ENCODE results near the gene PRKAG2. TPM values are rescaled to one million over a fixed set of nuclear protein-coding genes. Genes with fewer than 3 reads are reported as not detected.

PRKAG2 gene
- total RNA-seq, 2 experiments from 2014 or later = 23.5 to 25.6 TPM

- no peaks in the 10 kb centered on the region for H3K27me3 Mint-ChIP-seq
- POLR2A ChIA-PET = no interaction called here
- H3K9me3 Mint-ChIP-seq = no peaks in the 10 kb centered on the region
- CTCF ChIA-PET = no interaction called here
- peaks cover 10% of the 10 kb centered on the region for H3K36me3 Mint-ChIP-seq
- intact Hi-C loops (cut with micrococcal nuclease) = no loop called here
- no peak overlapping the region for H3K4me3 Mint-ChIP-seq
- DNase-seq = no peak
- H3K27ac Mint-ChIP-seq = no peak overlapping the region
- peaks cover 3% of the 10 kb centered on the region for H3K4me1 Mint-ChIP-seq (ENCODE audit: low read depth)
Observed at GRCh38 chr7:151565541-151565940, 311.4 kb downstream of the PRKAG2 start.

- Mint-ChIP-seq H3K9me3 (no peaks in the 10 kb centered on the region), H3K4me3 (no peak overlapping the region), H3K4me1 (ENCODE audit: low read depth) (peaks cover 16% of the 10 kb centered on the region), H3K36me3 (peaks cover 23% of the 10 kb centered on the region), H3K27ac (peak overlapping the region; percentile 69), H3K27me3 (no peaks in the 10 kb centered on the region)
- ChIA-PET POLR2A (no interaction called here), CTCF (no interaction called here)
- intact Hi-C loops (cut with micrococcal nuclease) = no loop called here
- DNase-seq = no peak
Observed at GRCh38 chr7:151560243-151560642, 316.7 kb downstream of the PRKAG2 start.

DNA sequence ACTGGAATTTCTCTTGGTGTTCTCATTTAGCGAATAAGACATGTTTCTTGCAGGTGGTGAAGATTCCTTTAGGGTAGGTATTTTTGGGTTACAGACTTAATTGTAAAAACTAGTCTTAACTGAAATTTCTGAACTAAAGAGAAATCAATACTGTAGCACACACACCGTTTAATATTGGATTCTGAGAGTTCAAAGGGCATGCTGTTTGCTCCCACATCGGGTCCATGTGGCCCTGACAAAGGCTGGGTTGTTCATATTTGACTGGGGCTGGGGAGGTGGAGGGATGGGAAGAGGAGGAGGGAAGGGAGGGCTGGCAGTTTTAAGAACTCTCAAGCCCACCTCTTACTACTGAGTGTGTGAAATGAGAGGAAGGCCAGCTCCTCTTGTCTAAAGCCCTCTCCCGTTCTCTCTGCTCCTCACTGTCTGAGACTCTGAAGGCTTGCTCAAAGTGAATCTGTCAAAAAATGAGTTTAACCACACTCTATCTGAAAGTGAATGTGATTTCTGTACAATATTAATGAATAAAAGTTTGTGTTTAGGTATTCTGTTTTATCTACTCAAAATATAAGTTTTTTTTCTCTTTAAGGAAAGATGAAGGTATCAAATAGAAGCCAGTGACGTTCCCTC is 317.2 kb downstream of the PRKAG2 start:
- Mint-ChIP-seq H3K27ac (peak overlapping the region; percentile 69), H3K36me3 (peaks cover 23% of the 10 kb centered on the region), H3K9me3 (no peaks in the 10 kb centered on the region), H3K4me1 (ENCODE audit: low read depth) (peaks cover 16% of the 10 kb centered on the region), H3K4me3 (no peak overlapping the region), H3K27me3 (no peaks in the 10 kb centered on the region)
- CTCF ChIA-PET = no interaction called here
- intact Hi-C loops (cut with micrococcal nuclease) = no loop called here
- POLR2A ChIA-PET = no interaction called here
- no peak for DNase-seq

- H3K27me3 Mint-ChIP-seq = no peaks in the 10 kb centered on the region
- ChIA-PET POLR2A (no interaction called here), CTCF (interaction anchor here (2.3 kb wide), 1 partner anchor 201 kb away, joined by 6 read pairs; no protein-coding TSS in a partner anchor)
- peaks cover 23% of the 10 kb centered on the region for H3K36me3 Mint-ChIP-seq
- H3K4me3 Mint-ChIP-seq = no peak overlapping the region
- no peak overlapping the region for H3K27ac Mint-ChIP-seq
- intact Hi-C loops (cut with micrococcal nuclease) = no loop called here
- no peaks in the 10 kb centered on the region for H3K9me3 Mint-ChIP-seq
- peaks cover 16% of the 10 kb centered on the region for H3K4me1 Mint-ChIP-seq (ENCODE audit: low read depth)
- no peak for DNase-seq
Observed at GRCh38 chr7:151558575-151558974, 318.3 kb downstream of the PRKAG2 start.

DNA sequence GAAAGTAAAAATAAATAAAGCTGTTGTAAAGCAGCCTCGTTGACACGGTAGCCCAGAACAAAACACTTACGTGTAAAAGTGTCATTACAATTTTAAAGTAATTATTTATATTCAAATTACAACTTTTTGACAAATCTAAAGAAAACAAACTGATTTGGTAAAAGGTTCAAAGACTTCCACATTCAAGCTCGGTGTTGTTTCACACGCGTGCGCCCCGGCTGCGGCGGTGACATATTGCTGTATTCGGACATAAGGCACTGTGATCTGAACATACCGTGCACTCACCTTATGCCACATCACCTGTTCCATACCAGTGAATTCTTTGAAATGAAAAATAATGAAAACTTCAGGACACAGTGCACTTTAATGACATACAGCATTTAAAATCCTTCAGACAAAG is 320.3 kb downstream of the PRKAG2 start:
- intact Hi-C loops (cut with micrococcal nuclease) = no loop called here
- Mint-ChIP-seq H3K36me3 (peaks cover 17% of the 10 kb centered on the region), H3K4me3 (no peak overlapping the region), H3K27ac (no peak overlapping the region), H3K27me3 (no peaks in the 10 kb centered on the region), H3K4me1 (ENCODE audit: low read depth) (peaks cover 16% of the 10 kb centered on the region), H3K9me3 (no peaks in the 10 kb centered on the region)
- DNase-seq = no peak
- ChIA-PET POLR2A (interaction anchor here (1.0 kb wide), 1 partner anchor 93 kb away, joined by 3 read pairs; no protein-coding TSS in a partner anchor), CTCF (interaction anchor here (2.3 kb wide), 1 partner anchor 203 kb away, joined by 6 read pairs; no protein-coding TSS in a partner anchor)

- intact Hi-C loops (cut with micrococcal nuclease) = no loop called here
- Mint-ChIP-seq H3K9me3 (no peaks in the 10 kb centered on the region), H3K4me3 (no peak overlapping the region), H3K4me1 (ENCODE audit: low read depth) (peaks cover 3% of the 10 kb centered on the region), H3K27ac (no peak overlapping the region), H3K36me3 (peaks cover 6% of the 10 kb centered on the region), H3K27me3 (no peaks in the 10 kb centered on the region)
- ChIA-PET CTCF (interaction anchor here (0.6 to 1.5 kb wide), 2 partner anchors 27 to 206 kb away, joined by 3 to 6 read pairs; no protein-coding TSS in a partner anchor), POLR2A (no interaction called here)
- no peak for DNase-seq
Observed at GRCh38 chr7:151553356-151553755, 323.6 kb downstream of the PRKAG2 start.

DNA sequence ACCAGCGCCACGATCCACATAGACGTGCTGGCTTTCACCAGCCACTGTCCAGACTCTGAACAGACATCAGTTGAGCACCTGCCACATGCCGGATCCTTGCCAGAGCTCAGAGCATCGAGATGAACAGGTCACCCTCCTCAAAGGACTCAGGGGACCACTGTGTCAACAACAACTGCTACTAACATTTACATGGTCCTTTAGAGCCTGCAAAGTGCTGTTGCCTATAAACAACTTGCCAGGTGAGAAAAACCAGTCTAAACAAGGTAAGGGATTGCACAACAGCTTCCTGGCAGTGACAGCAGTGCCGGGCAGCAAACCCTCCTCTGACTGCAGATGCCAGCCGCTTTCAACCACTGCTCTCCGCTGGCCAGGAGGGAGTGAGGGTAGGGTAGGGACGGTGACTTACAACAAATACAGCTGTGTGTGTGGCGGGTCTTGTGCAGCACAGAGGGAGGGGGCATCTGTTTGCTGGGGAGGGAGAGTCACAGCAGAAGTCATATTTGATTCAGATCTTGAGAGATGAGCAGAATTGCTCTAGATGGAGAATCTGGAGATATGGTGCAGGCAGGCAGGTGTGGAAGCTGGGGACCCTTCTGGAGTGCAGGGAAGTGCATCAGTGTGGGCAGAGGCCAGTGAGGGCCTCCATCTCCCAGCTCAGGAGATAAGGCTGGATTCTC is 324.4 kb downstream of the PRKAG2 start:
- no peaks in the 10 kb centered on the region for H3K9me3 Mint-ChIP-seq
- ChIA-PET POLR2A (no interaction called here), CTCF (interaction anchor here (0.6 to 1.5 kb wide), 2 partner anchors 26 to 207 kb away, joined by 3 to 6 read pairs; no protein-coding TSS in a partner anchor)
- intact Hi-C loops (cut with micrococcal nuclease) = no loop called here
- peaks cover 3% of the 10 kb centered on the region for H3K4me1 Mint-ChIP-seq (ENCODE audit: low read depth)
- no peak overlapping the region for H3K4me3 Mint-ChIP-seq
- peaks cover 4% of the 10 kb centered on the region for H3K36me3 Mint-ChIP-seq
- DNase-seq = no peak
- H3K27ac Mint-ChIP-seq = no peak overlapping the region
- H3K27me3 Mint-ChIP-seq = peaks cover 2% of the 10 kb centered on the region

DNA sequence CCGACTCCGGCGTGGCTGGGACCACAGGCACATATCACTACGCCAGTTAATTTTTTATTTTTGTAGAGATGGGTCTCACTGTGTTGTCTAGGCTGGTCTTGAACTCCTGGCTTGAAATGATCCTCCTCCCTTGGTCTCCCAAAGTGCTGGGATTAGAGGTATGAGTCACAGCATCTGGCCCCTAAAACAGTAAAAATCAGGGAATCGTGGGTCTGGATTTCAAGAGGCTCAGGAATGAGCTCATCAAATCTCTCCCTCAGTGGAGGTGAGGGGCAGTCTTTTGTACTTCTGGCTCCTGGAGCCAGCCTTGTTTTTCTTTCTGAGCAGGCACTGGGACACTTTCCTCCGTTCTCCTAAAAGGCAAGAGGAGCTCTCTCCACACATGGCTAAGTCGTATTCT is 325.1 kb downstream of the PRKAG2 start:
- CTCF ChIA-PET = no interaction called here
- H3K4me3 Mint-ChIP-seq = no peak overlapping the region

DNA sequence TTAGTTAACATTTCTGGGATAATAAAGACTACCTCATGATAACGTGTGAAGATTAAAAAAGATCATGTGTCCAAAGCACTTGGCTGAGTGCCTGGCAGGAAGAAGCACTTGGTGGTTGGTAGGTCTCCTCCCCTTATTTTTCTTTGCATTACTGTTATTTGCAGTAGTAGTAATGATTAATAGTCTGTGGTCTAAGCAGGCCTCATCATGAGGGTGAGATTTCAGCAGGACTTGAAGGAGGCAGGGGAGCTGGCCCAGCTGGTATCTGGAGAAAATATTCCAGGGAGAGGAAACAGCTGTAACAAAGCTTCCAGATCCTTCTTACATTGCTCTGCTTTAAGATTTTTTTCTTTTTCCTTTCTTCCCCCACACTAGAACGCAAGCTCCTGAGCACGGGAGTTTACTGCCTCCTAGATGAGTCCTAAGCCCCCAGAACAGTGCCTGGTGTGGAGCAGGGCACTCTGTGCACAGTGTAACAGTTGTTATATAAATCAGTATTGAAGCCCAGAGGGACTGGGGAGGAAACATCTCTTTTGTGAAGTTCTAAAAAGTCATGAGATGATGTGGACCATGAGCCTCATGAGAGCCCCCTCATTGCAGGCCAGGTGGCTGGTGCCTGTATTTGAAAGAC is 326.1 kb downstream of the PRKAG2 start:
- DNase-seq = no peak
- intact Hi-C loops (cut with micrococcal nuclease) = no loop called here
- CTCF ChIA-PET = no interaction called here
- H3K4me1 Mint-ChIP-seq (ENCODE audit: low read depth) = peaks cover 3% of the 10 kb centered on the region
- H3K36me3 Mint-ChIP-seq = no peaks in the 10 kb centered on the region
- H3K27me3 Mint-ChIP-seq = peaks cover 9% of the 10 kb centered on the region
- POLR2A ChIA-PET = no interaction called here
- H3K27ac Mint-ChIP-seq = no peak overlapping the region
- H3K9me3 Mint-ChIP-seq = no peaks in the 10 kb centered on the region
- no peak overlapping the region for H3K4me3 Mint-ChIP-seq

More for the DNA sequence above, 325.1 kb downstream of the PRKAG2 start:
- Mint-ChIP-seq H3K9me3 (no peaks in the 10 kb centered on the region), H3K4me1 (ENCODE audit: low read depth) (peaks cover 3% of the 10 kb centered on the region), H3K27ac (no peak overlapping the region), H3K27me3 (peaks cover 2% of the 10 kb centered on the region), H3K36me3 (peaks cover 4% of the 10 kb centered on the region)
- POLR2A ChIA-PET = no interaction called here
- intact Hi-C loops (cut with micrococcal nuclease) = no loop called here
- no peak for DNase-seq

GRCh38 chr7:151549644-151550043 is 327.3 kb downstream of the PRKAG2 start:
- H3K36me3 Mint-ChIP-seq = no peaks in the 10 kb centered on the region
- intact Hi-C loops (cut with micrococcal nuclease) = no loop called here
- no peak overlapping the region for H3K4me3 Mint-ChIP-seq
- no peak overlapping the region for H3K27ac Mint-ChIP-seq
- H3K4me1 Mint-ChIP-seq (ENCODE audit: low read depth) = peaks cover 3% of the 10 kb centered on the region
- DNase-seq = no peak
- H3K27me3 Mint-ChIP-seq = peaks cover 9% of the 10 kb centered on the region
- POLR2A ChIA-PET = no interaction called here
- CTCF ChIA-PET = no interaction called here
- H3K9me3 Mint-ChIP-seq = no peaks in the 10 kb centered on the region

DNA sequence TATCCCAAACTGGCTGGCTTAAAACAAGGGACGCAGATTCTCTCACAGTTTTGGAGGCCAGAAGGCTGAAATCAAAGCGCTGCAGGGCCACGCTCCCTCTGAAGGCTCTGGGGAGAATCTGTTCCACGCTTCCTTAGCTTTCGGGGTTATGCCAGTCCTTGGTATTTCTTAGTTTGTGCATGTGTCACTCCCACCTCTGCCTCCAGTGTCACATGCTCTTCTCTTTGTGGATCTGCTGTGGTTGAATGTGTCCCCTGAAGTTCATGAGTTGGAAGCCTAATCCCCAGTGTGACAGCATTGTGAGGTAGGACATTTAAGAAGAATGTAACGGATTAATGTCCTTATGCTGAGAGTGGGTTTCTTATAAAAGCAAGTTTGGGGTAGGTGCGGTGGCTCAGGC is 327.8 kb downstream of the PRKAG2 start:
- Mint-ChIP-seq H3K9me3 (no peaks in the 10 kb centered on the region), H3K4me3 (no peak overlapping the region), H3K4me1 (ENCODE audit: low read depth) (peaks cover 3% of the 10 kb centered on the region), H3K27ac (no peak overlapping the region), H3K27me3 (peaks cover 9% of the 10 kb centered on the region), H3K36me3 (no peaks in the 10 kb centered on the region)
- ChIA-PET CTCF (no interaction called here), POLR2A (interaction anchor here (0.6 kb wide), 1 partner anchor 111 kb away, joined by 3 read pairs; no protein-coding TSS in a partner anchor)
- no peak for DNase-seq
- intact Hi-C loops (cut with micrococcal nuclease) = no loop called here

DNA sequence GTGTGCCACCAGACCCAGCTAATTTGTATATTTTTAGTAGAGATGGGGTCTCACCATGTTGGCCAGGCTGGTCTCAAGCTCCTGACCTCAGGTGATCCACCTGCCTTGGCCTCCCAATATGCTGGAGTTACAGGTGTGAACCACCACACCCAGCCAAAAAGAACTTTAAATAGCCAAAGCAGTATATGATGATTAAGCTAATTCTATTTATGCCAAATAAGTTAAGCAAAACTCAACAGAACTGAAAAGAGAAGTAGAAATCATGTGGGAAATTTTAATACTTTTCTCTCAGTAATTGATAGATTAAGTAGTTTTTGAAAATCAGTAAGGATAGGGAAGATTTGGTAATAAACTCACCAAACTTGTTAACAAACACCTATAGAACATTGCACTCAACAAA is 332.7 kb downstream of the PRKAG2 start:
- H3K9me3 Mint-ChIP-seq = no peaks in the 10 kb centered on the region
- no peak overlapping the region for H3K27ac Mint-ChIP-seq
- ChIA-PET POLR2A (no interaction called here), CTCF (no interaction called here)
- H3K36me3 Mint-ChIP-seq = no peaks in the 10 kb centered on the region
- intact Hi-C loops (cut with micrococcal nuclease) = no loop called here
- no peaks in the 10 kb centered on the region for H3K4me1 Mint-ChIP-seq (ENCODE audit: low read depth)
- no peak for DNase-seq
- peaks cover 19% of the 10 kb centered on the region for H3K27me3 Mint-ChIP-seq
- no peak overlapping the region for H3K4me3 Mint-ChIP-seq

Data from activated CD4-positive, alpha-beta memory T cell treated with anti-CD3 and anti-CD28 coated beads for 36 hours (primary cell).